Measurements from ENCODE around the gene CACNG4. TPM values are rescaled to one million over a fixed set of nuclear protein-coding genes. Genes with fewer than 3 reads are reported as not detected.

CACNG4 gene
- total RNA-seq, 1 experiment from 2014 or later, result 6.3 TPM

- Histone ChIP-seq H3K23me2 (ENCODE audit: insufficient read length, low read depth, low read length, poor library complexity, severe bottlenecking) (no peaks in the 10 kb centered on the region), H2BK120ac (ENCODE audit: low read depth, low read length, poor library complexity, severe bottlenecking) (no peak overlapping the region), H4K8ac (replicated peaks; ENCODE audit: insufficient read length, low read depth, low read length) (peak overlapping the region; percentile 71), H4K91ac (ENCODE audit: insufficient read length, low read depth, low read length) (no peak overlapping the region), H2BK15ac (ENCODE audit: low read depth, low read length) (no peak overlapping the region), H2BK20ac (ENCODE audit: low read depth, low read length, poor library complexity, severe bottlenecking) (no peak overlapping the region), H3K27ac (ENCODE audit: insufficient read length, low read depth, low read length) (no peak overlapping the region), H3K4me1 (ENCODE audit: insufficient read depth, low read length) (no peaks in the 10 kb centered on the region), H4K20me1 (ENCODE audit: control insufficient read depth, insufficient read depth, insufficient read length) (no peaks in the 10 kb centered on the region), H3K79me2 (ENCODE audit: insufficient read depth, low read length) (no peaks in the 10 kb centered on the region), H3T11ph (ENCODE audit: low read length) (no peak overlapping the region), H3K23ac (ENCODE audit: insufficient read length, low read depth, low read length) (no peak overlapping the region), H3K9ac (ENCODE audit: extremely low read depth, insufficient read length, low read length) (no peak overlapping the region), H2AK5ac (ENCODE audit: insufficient read length, low read length) (no peak overlapping the region), H3K56ac (ENCODE audit: insufficient read length, low read depth, low read length) (no peak overlapping the region), H4K5ac (ENCODE audit: insufficient read length, low read depth, low read length) (no peak overlapping the region), H3K9me3 (ENCODE audit: control insufficient read depth, low read depth, low read length) (no peaks in the 10 kb centered on the region), H3K14ac (ENCODE audit: insufficient read depth, low read length) (peak overlapping the region; percentile 67), H2BK12ac (ENCODE audit: insufficient read length, low read depth, low read length) (no peak overlapping the region), H3K79me1 (ENCODE audit: insufficient read depth, low read depth, low read length, poor library complexity, severe bottlenecking) (no peaks in the 10 kb centered on the region), H2AFZ (ENCODE audit: low read length) (no peak overlapping the region), H3K27me3 (ENCODE audit: insufficient read depth, low read length) (no peaks in the 10 kb centered on the region), H3K18ac (ENCODE audit: insufficient read length, low read depth, low read length) (no peak overlapping the region), H2BK5ac (ENCODE audit: insufficient read length, low read length) (no peak overlapping the region), H3K4me2 (ENCODE audit: insufficient read depth, insufficient read length, low read length) (no peak overlapping the region), H3K4ac (ENCODE audit: low read depth, low read length) (no peak overlapping the region)
- Mint-ChIP-seq H3K27ac (no peak overlapping the region), H3K4me3 (no peak overlapping the region), H3K36me3 (ENCODE audit: insufficient read depth in 1 of 3, low read depth in 3 of 3) (no peaks in the 10 kb centered on the region), H3K9me3 (no peaks in the 10 kb centered on the region), H3K27me3 (ENCODE audit: low read depth) (no peaks in the 10 kb centered on the region), H3K4me1 (no peaks in the 10 kb centered on the region)
- no CpG with 5 or more reads among the region's 2 CpGs for WGBS (ENCODE audit: extremely low coverage, insufficient read length, low lambda C conversion rate)
- no peak for DNase-seq
- TF ChIP-seq, protein P1, sequence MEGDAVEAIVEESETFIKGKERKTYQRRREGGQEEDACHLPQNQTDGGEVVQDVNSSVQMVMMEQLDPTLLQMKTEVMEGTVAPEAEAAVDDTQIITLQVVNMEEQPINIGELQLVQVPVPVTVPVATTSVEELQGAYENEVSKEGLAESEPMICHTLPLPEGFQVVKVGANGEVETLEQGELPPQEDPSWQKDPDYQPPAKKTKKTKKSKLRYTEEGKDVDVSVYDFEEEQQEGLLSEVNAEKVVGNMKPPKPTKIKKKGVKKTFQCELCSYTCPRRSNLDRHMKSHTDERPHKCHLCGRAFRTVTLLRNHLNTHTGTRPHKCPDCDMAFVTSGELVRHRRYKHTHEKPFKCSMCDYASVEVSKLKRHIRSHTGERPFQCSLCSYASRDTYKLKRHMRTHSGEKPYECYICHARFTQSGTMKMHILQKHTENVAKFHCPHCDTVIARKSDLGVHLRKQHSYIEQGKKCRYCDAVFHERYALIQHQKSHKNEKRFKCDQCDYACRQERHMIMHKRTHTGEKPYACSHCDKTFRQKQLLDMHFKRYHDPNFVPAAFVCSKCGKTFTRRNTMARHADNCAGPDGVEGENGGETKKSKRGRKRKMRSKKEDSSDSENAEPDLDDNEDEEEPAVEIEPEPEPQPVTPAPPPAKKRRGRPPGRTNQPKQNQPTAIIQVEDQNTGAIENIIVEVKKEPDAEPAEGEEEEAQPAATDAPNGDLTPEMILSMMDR (conservative IDR thresholded peaks at IDR 0.05), result no peak
Observed at GRCh38 chr17:67026341-67026740, 61.8 kb downstream of the CACNG4 start.

Data from H9 (cell line).